ELR (cell line): Measurements from ENCODE around the gene ACTMAP.
"Not testable (repeated sequence)": the region's sequence is repeated elsewhere in the genome, so short reads cannot be mapped to it uniquely, and the experiment has no call there.

ENCODE experiments used
- DNase-seq: peaks from one replicate; pipeline ENCODE4 v3.0.0-alpha.2; 2015; ENCODE audit warnings: low read depth

Gene ACTMAP

DNA sequence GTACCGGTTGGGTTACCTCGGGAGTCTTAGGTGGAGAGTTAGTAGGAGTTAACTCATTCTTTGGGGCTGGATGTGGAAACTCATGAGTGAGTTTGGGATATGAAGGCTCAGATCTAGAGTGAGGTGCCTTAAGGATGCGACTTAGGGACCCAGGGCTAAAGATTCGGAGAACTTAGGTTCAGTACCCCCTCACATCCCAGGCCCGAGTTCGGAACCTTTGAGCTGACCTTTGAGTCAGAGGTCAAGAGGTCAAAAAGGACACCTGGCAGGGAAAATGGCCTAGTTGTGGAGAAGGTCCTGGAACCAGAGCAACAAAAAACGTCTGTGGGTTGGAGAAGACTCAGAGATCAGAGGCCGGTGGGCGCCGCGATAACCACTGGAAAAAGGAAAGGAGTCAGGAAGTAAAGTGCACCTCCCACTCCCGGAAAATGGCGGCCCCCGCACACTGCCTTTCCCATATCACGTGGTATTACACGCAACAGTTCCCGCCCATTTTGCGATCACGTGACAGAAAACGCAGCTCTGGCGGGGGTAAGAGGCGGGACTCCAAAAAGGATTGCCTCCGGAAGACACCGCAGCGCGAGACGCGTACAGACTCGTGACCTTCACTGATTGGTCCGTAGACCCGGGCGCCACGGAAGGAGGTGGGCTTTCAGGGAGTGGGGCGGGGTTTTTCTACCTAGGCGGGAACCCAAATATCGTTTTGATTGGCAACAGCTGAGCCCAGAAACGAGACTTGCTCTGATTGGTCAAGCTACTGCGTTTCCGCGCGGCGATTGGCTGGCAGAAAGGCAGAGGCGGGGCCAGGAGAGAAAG is at the start of gene ACTMAP:
Gene ACTMAP (minus strand): TSS at position 420 of the 816 bp plus-strand sequence. CDS start 674 bp downstream, outside the sequence.
- DNase-seq: peak; percentile 100

- DNase-seq: peak; percentile 52
Observed at GRCh38 chr19:40799558-40800338, 49.5 kb upstream of the ACTMAP start.

GRCh38 chr19:40798683-40799557 is 48.6 kb upstream of the ACTMAP start, which contains the start of gene EGLN2:
TSS of gene EGLN2 (plus strand) at chr19:40799191. CDS start at chr19:40800573, 1,382 bp downstream.
- peak; percentile 99 for DNase-seq

DNA sequence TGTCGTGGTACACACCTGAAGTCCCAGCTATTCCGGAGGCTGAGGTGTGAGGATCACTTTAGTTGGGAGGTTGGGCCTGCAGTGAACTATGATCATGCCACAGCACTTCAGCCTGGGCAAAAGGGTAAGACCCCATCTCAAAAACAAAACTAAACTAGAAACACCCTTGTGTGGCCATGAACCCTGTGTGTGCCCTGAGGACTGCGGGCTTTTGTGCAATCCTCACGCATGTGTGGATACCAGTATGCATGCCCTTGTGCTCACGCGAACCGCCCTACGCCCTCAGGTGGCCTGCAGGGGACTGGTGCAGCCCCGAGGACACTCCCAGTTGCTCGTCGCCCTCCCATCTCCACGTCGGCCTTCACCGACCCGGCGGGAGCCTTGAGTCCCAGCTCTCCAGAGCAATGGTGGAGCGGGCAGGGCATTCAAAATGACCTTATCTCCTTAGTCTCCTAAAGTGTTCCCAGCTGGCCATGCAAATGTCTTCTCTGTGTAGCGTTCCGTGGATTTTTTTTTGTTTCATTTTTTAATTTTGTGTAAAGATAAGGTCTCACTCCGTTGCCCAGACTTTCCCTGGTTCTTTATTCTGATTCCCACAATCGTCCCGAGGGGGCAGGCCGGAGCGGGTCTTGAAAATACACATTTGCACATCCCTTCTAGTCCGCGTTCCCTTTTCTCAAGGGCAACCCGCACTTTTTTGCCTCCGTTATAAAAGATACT is 47.8 kb upstream of the ACTMAP start:
- peak; percentile 75 for DNase-seq

DNA sequence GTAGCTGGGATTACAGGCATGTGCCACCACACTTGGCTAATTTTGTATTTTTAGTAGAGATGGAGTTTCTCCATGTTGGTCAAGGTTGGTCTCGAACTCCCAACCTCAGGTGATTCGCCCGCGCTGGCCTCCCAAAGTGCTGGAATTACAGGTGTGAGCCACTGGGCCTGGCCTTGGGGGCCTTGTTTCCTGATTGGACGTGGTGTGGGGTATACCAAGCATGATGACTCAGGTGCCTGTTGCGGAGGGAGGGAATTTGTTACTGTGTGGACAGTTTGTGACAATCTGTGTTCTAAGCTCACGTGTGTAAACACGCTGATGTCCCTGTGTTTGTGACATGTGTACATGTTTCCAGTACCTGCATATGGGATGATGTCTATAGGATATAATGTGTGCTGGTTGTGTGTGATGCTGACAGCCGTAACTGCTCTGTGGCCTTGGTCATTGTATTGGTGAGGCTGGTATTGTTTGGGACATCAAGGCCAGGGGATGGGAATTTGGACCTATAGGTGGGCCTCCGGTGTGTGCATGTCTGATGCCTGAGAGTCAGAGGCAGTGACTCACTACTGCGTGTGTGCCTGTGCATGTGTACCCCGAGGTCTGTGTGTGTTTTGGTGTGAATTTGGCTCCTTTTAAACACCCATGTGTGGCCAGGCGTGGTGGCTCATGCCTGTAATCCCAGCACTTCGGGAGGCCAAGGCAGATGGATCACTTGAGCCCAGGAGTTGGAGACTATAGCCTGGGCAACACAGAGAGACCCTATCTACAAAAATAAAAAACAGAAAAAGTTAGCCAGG is 47.1 kb upstream of the ACTMAP start:
- no peak for DNase-seq

DNA sequence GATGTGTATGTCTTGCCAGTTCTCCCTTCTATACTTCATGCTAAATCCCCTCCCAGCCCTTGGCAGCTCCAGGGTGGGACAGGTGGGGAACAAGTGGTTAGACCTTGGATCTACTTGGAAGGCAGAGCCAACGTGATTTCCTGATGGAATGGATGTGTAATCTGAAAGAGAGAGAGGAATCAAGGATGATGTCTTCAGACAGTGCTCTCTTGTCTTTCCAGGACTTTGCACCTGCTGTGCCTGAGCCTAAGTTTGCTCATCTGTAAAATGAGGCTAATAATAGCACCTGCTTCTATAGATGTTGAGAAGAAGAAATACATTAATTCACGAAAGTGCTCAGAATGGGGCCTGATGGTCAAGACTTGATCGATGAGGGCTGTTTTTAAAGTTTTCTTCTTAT is 41.7 kb upstream of the ACTMAP start:
- no peak for DNase-seq

- no peak for DNase-seq
Observed at GRCh38 chr19:40791349-40791748, 41.1 kb upstream of the ACTMAP start.

DNA sequence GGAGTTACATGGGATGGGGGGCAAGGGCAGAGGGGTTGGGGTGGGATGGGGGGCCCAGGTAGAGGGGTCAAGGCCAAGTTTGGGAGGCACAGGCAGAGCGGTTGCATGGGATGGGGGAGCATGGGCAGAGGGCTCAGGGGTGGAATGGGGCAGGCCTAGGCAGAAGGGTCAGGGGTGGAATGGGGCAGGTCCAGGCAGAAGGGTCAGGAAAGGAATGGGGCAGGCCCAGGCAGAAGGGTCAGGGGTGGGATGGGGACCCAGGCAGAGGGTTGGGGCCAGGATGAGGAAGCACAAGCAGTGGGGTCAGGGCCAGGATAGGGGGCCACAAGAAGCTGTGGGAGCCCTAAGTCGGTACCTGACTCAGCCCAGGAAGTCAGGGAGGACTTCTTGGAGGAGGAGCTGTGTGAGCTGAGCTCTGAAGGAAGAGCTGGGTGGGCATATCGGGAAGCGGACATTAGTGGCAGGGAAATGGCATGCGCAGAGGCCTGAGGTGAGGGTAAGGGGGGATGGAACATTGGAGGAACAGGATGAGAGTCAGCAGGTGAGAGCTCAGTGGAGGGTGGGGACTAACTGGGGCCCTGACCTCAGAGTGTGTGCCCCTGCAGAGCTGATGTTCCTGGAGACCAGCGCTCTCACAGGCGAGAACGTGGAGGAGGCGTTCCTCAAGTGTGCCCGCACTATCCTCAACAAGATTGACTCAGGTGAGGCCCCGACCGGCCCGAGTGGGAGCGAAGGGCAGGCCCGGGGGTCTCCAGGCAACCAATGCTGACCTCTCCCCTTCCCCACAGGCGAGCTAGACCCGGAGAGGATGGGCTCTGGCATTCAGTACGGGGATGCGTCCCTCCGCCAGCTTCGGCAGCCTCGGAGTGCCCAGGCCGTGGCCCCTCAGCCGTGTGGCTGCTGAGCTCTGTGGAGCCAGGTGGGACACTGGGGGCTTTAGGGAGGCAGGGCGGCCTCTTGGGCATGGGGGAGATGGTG is 36.1 kb upstream of the ACTMAP start:
- no peak for DNase-seq

- no peak for DNase-seq
Observed at GRCh38 chr19:40785526-40785925, 35.2 kb upstream of the ACTMAP start.

DNA sequence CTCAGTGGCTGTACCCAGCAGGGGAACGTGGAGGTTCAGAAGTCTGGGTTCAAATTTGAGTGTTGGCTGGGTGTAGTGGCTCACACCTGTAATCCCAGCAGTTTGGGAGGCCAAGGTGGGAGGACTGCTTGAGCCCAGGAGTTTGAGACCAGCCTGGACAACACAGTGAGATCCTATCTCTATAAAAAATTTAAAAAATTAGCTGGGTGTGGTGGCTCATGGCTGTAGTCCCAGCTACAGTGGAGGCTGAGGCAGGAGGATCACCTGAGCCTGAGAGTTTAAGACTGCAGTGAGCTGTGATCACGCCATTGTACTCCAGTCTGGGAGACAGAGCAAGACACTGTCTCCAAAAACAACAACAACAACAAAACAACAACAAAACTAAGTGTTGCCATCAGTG is 33.9 kb upstream of the ACTMAP start:
- not testable (repeated sequence) for DNase-seq

GRCh38 chr19:40783711-40784110 is 33.4 kb upstream of the ACTMAP start:
- DNase-seq: no peak

- no peak for DNase-seq
Observed at GRCh38 chr19:40781140-40781539, 30.9 kb upstream of the ACTMAP start.

- DNase-seq: no peak
Observed at GRCh38 chr19:40780582-40780981, 30.3 kb upstream of the ACTMAP start.

- peak; percentile 47 for DNase-seq
Observed at GRCh38 chr19:40778706-40779284, 28.5 kb upstream of the ACTMAP start.

- peak; percentile 99 for DNase-seq
Observed at GRCh38 chr19:40777937-40778705, 27.8 kb upstream of the ACTMAP start, which contains the start of gene RAB4B. TSS of gene RAB4B (plus strand) at chr19:40778247. CDS start at chr19:40778376, 129 bp downstream.

DNA sequence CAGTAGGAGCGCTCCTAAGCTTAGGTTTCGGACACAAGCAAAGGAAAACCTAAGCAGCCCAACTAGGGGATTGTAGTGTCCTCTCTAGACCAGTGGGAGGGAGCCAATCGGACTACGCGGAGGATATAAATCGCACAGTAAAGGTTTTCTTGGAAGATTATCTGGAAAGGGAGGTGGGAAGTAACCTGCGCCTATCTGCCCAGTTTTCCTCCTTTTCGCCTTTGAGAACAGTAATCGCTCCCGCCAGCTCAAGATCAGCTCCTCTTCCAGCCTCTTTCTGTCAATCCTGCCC is 27.3 kb upstream of the ACTMAP start:
- no peak for DNase-seq

- DNase-seq: peak; percentile 89
Observed at GRCh38 chr19:40776932-40777644, 26.8 kb upstream of the ACTMAP start.

GRCh38 chr19:40776364-40776763 is 26.1 kb upstream of the ACTMAP start:
- no peak for DNase-seq
